H9 (cell line): ENCODE results near the gene ZAP70. TPM values are rescaled to one million over a fixed set of nuclear protein-coding genes. Genes with fewer than 3 reads are reported as not detected.

Experiments
- DNase-seq: peaks from one replicate; pipeline ENCODE4 v3.0.0-alpha.2; 2017
- H2AFZ ChIP-seq: one replicate; pipeline ENCODE4 v1.6.1; 2013; ENCODE audit warnings: mild to moderate bottlenecking, low read length, control low read depth, moderate library complexity
- H2AK5ac ChIP-seq: 2 replicates; pipeline ENCODE4 v1.6.1; 2013; ENCODE audit warnings: low read length, control low read depth, mixed read lengths; ENCODE audit not compliant: insufficient read length
- H2BK120ac ChIP-seq: one replicate; pipeline ENCODE4 v1.6.1; 2013; ENCODE audit warnings: low read depth, mild to moderate bottlenecking, low read length, control low read depth, inconsistent platforms; ENCODE audit not compliant: poor library complexity, severe bottlenecking
- H2BK12ac ChIP-seq: 2 replicates; pipeline ENCODE4 v1.6.1; 2013; ENCODE audit warnings: low read length, control low read depth, mixed read lengths, low read depth; ENCODE audit not compliant: insufficient read length
- H2BK15ac ChIP-seq: 2 replicates; pipeline ENCODE4 v1.6.1; 2013; ENCODE audit warnings: low read depth, low read length, control low read depth
- H2BK20ac ChIP-seq: one replicate; pipeline ENCODE4 v1.6.1; 2013; ENCODE audit warnings: low read depth, mild to moderate bottlenecking, low read length, control low read depth, inconsistent platforms; ENCODE audit not compliant: poor library complexity, severe bottlenecking
- H2BK5ac ChIP-seq: 2 replicates; pipeline ENCODE4 v1.6.1; 2013; ENCODE audit warnings: low read length, control low read depth, mixed read lengths; ENCODE audit not compliant: insufficient read length
- H3K14ac ChIP-seq: 2 replicates; pipeline ENCODE4 v1.6.1; 2013; ENCODE audit warnings: low read length, control low read depth; ENCODE audit not compliant: insufficient read depth
- H3K18ac ChIP-seq: 2 replicates; pipeline ENCODE4 v1.6.1; 2013; ENCODE audit warnings: low read depth, mild to moderate bottlenecking, mixed read lengths, low read length, control low read depth; ENCODE audit not compliant: insufficient read length
- H3K23ac ChIP-seq: 2 replicates; pipeline ENCODE4 v1.6.1; 2013; ENCODE audit warnings: low read length, control low read depth, mixed read lengths, low read depth; ENCODE audit not compliant: insufficient read length
- H3K23me2 ChIP-seq: 2 replicates; pipeline ENCODE4 v1.6.1; 2013; ENCODE audit warnings: low read depth, mild to moderate bottlenecking, mixed read lengths, low read length, control low read depth; ENCODE audit not compliant: insufficient read length, poor library complexity, severe bottlenecking
- H3K27ac ChIP-seq: 2 replicates; pipeline ENCODE4 v1.5.1; 2013; ENCODE audit warnings: low read length, control low read depth, mixed read lengths, low read depth; ENCODE audit not compliant: insufficient read length
- H3K27me3 ChIP-seq: 2 replicates; pipeline ENCODE4 v1.6.1; 2013; ENCODE audit warnings: low read length, control low read depth, inconsistent platforms; ENCODE audit not compliant: insufficient read depth
- H3K4ac ChIP-seq: 2 replicates; pipeline ENCODE4 v1.6.1; 2013; ENCODE audit warnings: low read depth, mild to moderate bottlenecking, control low read depth, inconsistent platforms, low read length, moderate library complexity
- H3K4me1 ChIP-seq: 2 replicates; pipeline ENCODE4 v1.6.1; 2013; ENCODE audit warnings: low read length, control low read depth, inconsistent platforms; ENCODE audit not compliant: insufficient read depth
- H3K4me2 ChIP-seq: 2 replicates; pipeline ENCODE4 v1.6.1; 2013; ENCODE audit warnings: low read length, control low read depth, mixed read lengths; ENCODE audit not compliant: insufficient read length, insufficient read depth
- H3K56ac ChIP-seq: 2 replicates; pipeline ENCODE4 v1.6.1; 2013; ENCODE audit warnings: low read depth, mild to moderate bottlenecking, mixed read lengths, low read length, control low read depth; ENCODE audit not compliant: insufficient read length
- H3K79me1 ChIP-seq: 2 replicates; pipeline ENCODE4 v1.6.1; 2013; ENCODE audit warnings: low read depth, mild to moderate bottlenecking, moderate library complexity, low read length, control low read depth, inconsistent platforms; ENCODE audit not compliant: insufficient read depth, poor library complexity, severe bottlenecking
- H3K79me2 ChIP-seq: 2 replicates; pipeline ENCODE4 v1.6.1; 2013; ENCODE audit warnings: low read length, control low read depth, inconsistent platforms; ENCODE audit not compliant: insufficient read depth
- H3K9ac ChIP-seq: 2 replicates; pipeline ENCODE4 v1.6.1; 2013; ENCODE audit warnings: low read length, control low read depth, mixed read lengths; ENCODE audit not compliant: insufficient read length; ENCODE audit errors: extremely low read depth
- H3K9me3 ChIP-seq: one replicate; pipeline ENCODE4 v1.6.1; 2013; ENCODE audit warnings: low read depth, low read length, inconsistent platforms; ENCODE audit not compliant: control insufficient read depth
- H3T11ph ChIP-seq: one replicate; pipeline ENCODE4 v1.6.1; 2013; ENCODE audit warnings: mild to moderate bottlenecking, low read length, control low read depth, inconsistent platforms
- H4K20me1 ChIP-seq: one replicate; pipeline ENCODE4 v1.6.1; 2013; ENCODE audit not compliant: control insufficient read depth, insufficient read length, insufficient read depth
- H4K5ac ChIP-seq: 2 replicates; pipeline ENCODE4 v1.6.1; 2013; ENCODE audit warnings: low read depth, mild to moderate bottlenecking, mixed read lengths, low read length, control low read depth; ENCODE audit not compliant: insufficient read length
- H4K8ac ChIP-seq: replicated peaks from 2 replicates; pipeline ENCODE4 v1.6.1; 2013; ENCODE audit warnings: low read length, control low read depth, mixed read lengths, low read depth; ENCODE audit not compliant: insufficient read length
- H4K91ac ChIP-seq: 2 replicates; pipeline ENCODE4 v1.6.1; 2013; ENCODE audit warnings: low read depth, mild to moderate bottlenecking, moderate library complexity, mixed read lengths, low read length, control low read depth; ENCODE audit not compliant: insufficient read length
- H3K27ac Mint-ChIP-seq, 3 experiments: 2 replicates in 2 of 3; 3 replicates in 1 of 3; pipeline ENCODE4 v1.8.0; 2020 to 2021; ENCODE audit warnings: mixed read lengths in 3 of 3, mild to moderate bottlenecking in 1 of 3, moderate library complexity in 1 of 3
- H3K27me3 Mint-ChIP-seq: 2 replicates; pipeline ENCODE4 v1.8.0; 2021; ENCODE audit warnings: low read depth, mild to moderate bottlenecking, moderate library complexity, mixed read lengths
- H3K36me3 Mint-ChIP-seq, 3 experiments: 2 replicates in 2 of 3; 3 replicates in 1 of 3; pipeline ENCODE4 v1.8.0; 2020 to 2021; ENCODE audit warnings: low read depth in 3 of 3, mixed read lengths in 3 of 3; ENCODE audit not compliant: insufficient read depth in 1 of 3
- H3K4me1 Mint-ChIP-seq, 2 experiments: 2 replicates each; pipeline ENCODE4 v1.8.0; 2020; ENCODE audit warnings: mixed read lengths in 2 of 2
- H3K4me3 Mint-ChIP-seq, 2 experiments: 2 replicates in 1 of 2; 3 replicates in 1 of 2; pipeline ENCODE4 v1.8.0; 2020 to 2021; ENCODE audit warnings: mild to moderate bottlenecking in 2 of 2, mixed read lengths in 2 of 2, moderate library complexity in 1 of 2
- H3K9me3 Mint-ChIP-seq, 2 experiments: 2 replicates in 1 of 2; 3 replicates in 1 of 2; pipeline ENCODE4 v1.8.0; 2020; ENCODE audit warnings: mild to moderate bottlenecking in 2 of 2, mixed read lengths in 2 of 2, moderate library complexity in 1 of 2
- CTCF ChIP-seq: fragments of 200-600 bp; sonication (generic); conservative IDR thresholded peaks from 3 replicates; pipeline ENCODE4 v1.8.0; 2021; ENCODE audit warnings: antibody characterized with exemption, mild to moderate bottlenecking
- WGBS: extraction: QIAGEN DNeasy Blood & Tissue Kit; methylation state at CpG from one replicate; pipeline ENCODE4 v1.1.7; 2013; ENCODE audit warnings: missing lambda C conversion rate, low lambda C conversion rate, mixed read lengths; ENCODE audit not compliant: insufficient read length; ENCODE audit errors: extremely low coverage; 5-methylcytosine and 5-hydroxymethylcytosine counted together
- total RNA-seq: library from RNA; stranded (reverse); gene quantifications from 2 replicates; pipeline ENCODE4 v1.2.1, GENCODE V29; 2021

The ZAP70 gene
- total RNA-seq, 1 experiment from 2014 or later, result 0.24 TPM

GRCh38 chr2:97760480-97761049, 47.2 kb downstream of the ZAP70 start:
- no peak overlapping the region for H2BK20ac ChIP-seq
- H3K56ac ChIP-seq, result no peak overlapping the region
- TF ChIP-seq CTCF, result no peak
- H3K9ac ChIP-seq, result no peak overlapping the region
- no peak overlapping the region for H3K27ac ChIP-seq
- H3K4me1 ChIP-seq, result no peaks in the 10 kb centered on the region
- H3K4me1 Mint-ChIP-seq, result peaks cover 7 to 15% of the 10 kb centered on the region in 2 experiments; a peak in 3 of 4 replicates
- H4K91ac ChIP-seq, result no peak overlapping the region
- no peak overlapping the region for H2BK120ac ChIP-seq
- H4K20me1 ChIP-seq, result no peaks in the 10 kb centered on the region
- no peak overlapping the region for H2AFZ ChIP-seq
- H3K9me3 ChIP-seq, result no peaks in the 10 kb centered on the region
- peak overlapping the region in 1 of 3 experiments; percentile 91; a peak in 3 of 7 replicates for H3K27ac Mint-ChIP-seq
- H3K27me3 ChIP-seq, result no peaks in the 10 kb centered on the region
- DNase-seq, result peak; percentile 10
- H3K18ac ChIP-seq, result no peak overlapping the region
- H3K79me1 ChIP-seq, result no peaks in the 10 kb centered on the region
- WGBS, result no CpG with 5 or more reads among the region's 17 CpGs
- peaks cover 14 to 64% (median 60%) of the 10 kb centered on the region in 3 experiments for H3K36me3 Mint-ChIP-seq
- H3K23me2 ChIP-seq, result no peaks in the 10 kb centered on the region
- H3K4ac ChIP-seq, result no peak overlapping the region
- H3T11ph ChIP-seq, result no peak overlapping the region
- H2BK12ac ChIP-seq, result no peak overlapping the region
- no peaks in the 10 kb centered on the region for H3K79me2 ChIP-seq
- no peak overlapping the region for H3K14ac ChIP-seq
- H3K9me3 Mint-ChIP-seq, result no peaks in the 10 kb centered on the region; a peak in 1 of 5 replicates
- no peak overlapping the region for H3K4me3 Mint-ChIP-seq
- H4K5ac ChIP-seq, result no peak overlapping the region
- H3K23ac ChIP-seq, result no peak overlapping the region
- no peak overlapping the region for H2BK15ac ChIP-seq
- no peak overlapping the region for H3K4me2 ChIP-seq
- no peaks in the 10 kb centered on the region for H3K27me3 Mint-ChIP-seq
- no peak overlapping the region for H4K8ac ChIP-seq
- no peak overlapping the region for H2BK5ac ChIP-seq
- H2AK5ac ChIP-seq, result no peak overlapping the region
